BLaER1 (cell line): Measurements from ENCODE around the gene TMEM222.
A peak's percentile ranks its signal among the peaks of the same experiment; 100 is the strongest.

Source experiments
- H3K27ac ChIP-seq: shearing (Covaris generic); formaldehyde crosslinking; 2 replicates; pipeline ENCODE4 v1.8.1; 2022
- H3K27me3 ChIP-seq: shearing (Covaris generic); formaldehyde crosslinking; 2 replicates; pipeline ENCODE4 v1.8.1; 2022
- H3K36me3 ChIP-seq: shearing (Covaris generic); formaldehyde crosslinking; 2 replicates; pipeline ENCODE4 v1.8.1; 2022
- H3K4me1 ChIP-seq: shearing (Covaris generic); formaldehyde crosslinking; 2 replicates; pipeline ENCODE4 v1.8.1; 2022
- H3K4me2 ChIP-seq: shearing (Covaris generic); formaldehyde crosslinking; 2 replicates; pipeline ENCODE4 v1.8.1; 2022
- H3K4me3 ChIP-seq: shearing (Covaris generic); formaldehyde crosslinking; 2 replicates; pipeline ENCODE4 v1.8.1; 2022
- H3K9ac ChIP-seq: shearing (Covaris generic); formaldehyde crosslinking; 2 replicates; pipeline ENCODE4 v1.8.1; 2022
- H3K9me3 ChIP-seq: shearing (Covaris generic); formaldehyde crosslinking; 2 replicates; pipeline ENCODE4 v1.8.1; 2022
- H4K20me1 ChIP-seq: shearing (Covaris generic); formaldehyde crosslinking; 2 replicates; pipeline ENCODE4 v1.8.1; 2022
- Cebpa-rat ChIP-seq: shearing (Covaris generic); IDR thresholded peaks from 2 replicates; pipeline ENCODE4 v1.8.1; 2022

Gene TMEM222

DNA sequence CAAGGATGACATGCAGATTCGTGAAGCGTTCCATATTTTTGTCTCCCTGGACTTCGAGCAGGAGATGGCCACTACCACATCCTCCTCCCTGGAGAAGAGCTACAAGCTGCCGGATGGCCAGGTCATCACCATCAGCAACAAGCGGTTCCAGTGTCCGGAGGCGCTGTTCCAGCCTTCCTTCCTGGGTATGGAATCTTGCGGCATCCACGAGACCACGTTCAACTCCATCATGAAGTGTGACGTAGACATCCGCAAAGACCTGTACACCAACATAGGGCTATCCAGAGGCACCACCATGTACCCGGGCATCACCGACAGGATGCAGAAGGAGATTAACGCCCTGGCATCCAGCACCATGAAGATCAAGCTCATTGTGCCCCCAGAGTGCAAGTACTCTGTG lies 3.3 kb downstream of the TMEM222 start:
- no peak for TF ChIP-seq Cebpa-rat
- Histone ChIP-seq H3K9ac (no peak overlapping the region), H3K27me3 (no peaks in the 10 kb centered on the region), H4K20me1 (peaks cover 62% of the 10 kb centered on the region), H3K9me3 (no peaks in the 10 kb centered on the region), H3K4me1 (peaks cover 24% of the 10 kb centered on the region), H3K4me2 (no peak overlapping the region), H3K27ac (no peak overlapping the region), H3K36me3 (peaks cover 63% of the 10 kb centered on the region), H3K4me3 (no peak overlapping the region)

DNA sequence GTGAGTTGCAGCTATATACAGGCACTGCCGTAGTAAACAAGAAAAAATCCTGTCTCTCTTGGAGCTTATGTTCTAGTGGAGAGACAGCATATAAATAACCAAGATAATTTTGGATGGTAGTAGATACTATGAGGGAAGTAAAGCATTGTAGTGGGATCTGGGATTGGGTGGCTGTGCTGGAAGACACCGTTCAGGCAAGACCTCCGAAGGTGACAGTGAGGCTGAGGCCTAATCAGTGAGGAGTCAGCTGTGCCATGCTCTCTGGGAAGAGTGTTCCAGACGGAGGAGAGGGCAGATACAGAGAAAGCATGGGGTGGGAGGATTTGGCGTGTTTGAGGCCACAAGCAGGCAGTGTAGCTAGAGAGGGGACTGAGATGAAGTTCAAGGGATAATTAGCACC lies 6.0 kb downstream of the TMEM222 start:
- Histone ChIP-seq H3K4me1 (peaks cover 15% of the 10 kb centered on the region), H3K9ac (peak overlapping the region; percentile 43; the same call in 1 of the 2 replicates)

DNA sequence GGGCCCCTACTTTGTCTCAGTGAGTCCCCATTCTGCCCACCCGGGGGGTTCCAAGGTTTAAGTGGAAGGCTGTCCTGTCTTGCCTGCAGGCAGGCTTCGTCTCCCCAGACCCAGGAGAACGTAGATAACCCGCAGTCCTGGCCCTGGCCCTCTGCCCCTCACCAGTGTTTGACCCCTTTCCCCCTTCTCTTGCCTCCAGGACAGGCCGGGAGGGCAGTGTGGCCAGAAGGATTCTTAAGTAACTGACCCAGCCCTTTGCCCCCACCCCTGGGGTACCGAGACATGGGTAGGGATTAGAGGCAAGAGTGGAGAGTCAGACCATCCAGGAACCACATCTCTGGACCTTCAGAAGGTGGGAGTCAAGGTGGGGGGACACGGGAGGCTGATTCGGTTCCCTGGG lies 8.8 kb downstream of the TMEM222 start:
- H3K9me3 ChIP-seq: no peaks in the 10 kb centered on the region
- no peak for TF ChIP-seq Cebpa-rat
- peaks cover 100% of the 10 kb centered on the region for H3K36me3 ChIP-seq
- no peak overlapping the region for H3K4me3 ChIP-seq
- peaks cover 69% of the 10 kb centered on the region for H4K20me1 ChIP-seq
- no peak overlapping the region for H3K4me2 ChIP-seq
- H3K4me1 ChIP-seq: peaks cover 6% of the 10 kb centered on the region; the same call in 1 of the 2 replicates
- no peak overlapping the region for H3K27ac ChIP-seq
- peak overlapping the region; percentile 38; the same call in 1 of the 2 replicates for H3K9ac ChIP-seq
- no peaks in the 10 kb centered on the region for H3K27me3 ChIP-seq

More for the DNA sequence above, 6.0 kb downstream of the TMEM222 start:
- Histone ChIP-seq H3K9me3 (no peaks in the 10 kb centered on the region), H3K27ac (0 out of 2 replicates have a peak overlapping the region, but pooled peaks have one; percentile 18), H3K36me3 (peaks cover 90% of the 10 kb centered on the region), H3K4me3 (no peak overlapping the region), H3K4me2 (no peak overlapping the region), H4K20me1 (peaks cover 86% of the 10 kb centered on the region), H3K27me3 (no peaks in the 10 kb centered on the region)
- no peak for TF ChIP-seq Cebpa-rat

GRCh38 chr1:27331426-27331825 lies 9.5 kb downstream of the TMEM222 start:
- Histone ChIP-seq H3K27ac (no peak overlapping the region), H3K36me3 (peaks cover 100% of the 10 kb centered on the region), H3K4me3 (no peak overlapping the region), H3K9ac (no peak overlapping the region), H3K9me3 (no peaks in the 10 kb centered on the region), H3K4me2 (no peak overlapping the region), H3K4me1 (peaks cover 6% of the 10 kb centered on the region; the same call in 1 of the 2 replicates), H3K27me3 (no peaks in the 10 kb centered on the region), H4K20me1 (peaks cover 62% of the 10 kb centered on the region)
- TF ChIP-seq Cebpa-rat: no peak

DNA sequence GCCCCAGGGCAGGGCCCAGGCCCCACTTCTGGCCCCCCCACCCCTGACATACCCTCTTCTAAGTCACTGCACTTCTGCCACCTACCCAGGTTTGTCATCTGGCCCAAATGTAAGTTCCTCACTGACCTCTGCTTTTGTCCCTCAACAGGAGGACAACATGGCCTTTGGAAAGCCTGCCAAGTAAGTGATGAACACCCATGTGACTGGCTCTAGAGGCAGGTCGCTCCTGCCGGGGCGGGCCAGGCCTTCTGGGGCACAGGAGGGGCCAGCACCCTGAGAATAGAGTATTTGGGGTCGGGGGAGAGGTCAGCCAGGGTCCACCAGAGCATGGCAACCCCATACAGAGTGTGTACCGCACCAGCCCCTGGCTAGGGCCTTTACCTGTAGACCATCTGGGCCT lies 10.0 kb downstream of the TMEM222 start:
- no peak for TF ChIP-seq Cebpa-rat
- Histone ChIP-seq H3K36me3 (peaks cover 100% of the 10 kb centered on the region), H4K20me1 (peaks cover 57% of the 10 kb centered on the region)

DNA sequence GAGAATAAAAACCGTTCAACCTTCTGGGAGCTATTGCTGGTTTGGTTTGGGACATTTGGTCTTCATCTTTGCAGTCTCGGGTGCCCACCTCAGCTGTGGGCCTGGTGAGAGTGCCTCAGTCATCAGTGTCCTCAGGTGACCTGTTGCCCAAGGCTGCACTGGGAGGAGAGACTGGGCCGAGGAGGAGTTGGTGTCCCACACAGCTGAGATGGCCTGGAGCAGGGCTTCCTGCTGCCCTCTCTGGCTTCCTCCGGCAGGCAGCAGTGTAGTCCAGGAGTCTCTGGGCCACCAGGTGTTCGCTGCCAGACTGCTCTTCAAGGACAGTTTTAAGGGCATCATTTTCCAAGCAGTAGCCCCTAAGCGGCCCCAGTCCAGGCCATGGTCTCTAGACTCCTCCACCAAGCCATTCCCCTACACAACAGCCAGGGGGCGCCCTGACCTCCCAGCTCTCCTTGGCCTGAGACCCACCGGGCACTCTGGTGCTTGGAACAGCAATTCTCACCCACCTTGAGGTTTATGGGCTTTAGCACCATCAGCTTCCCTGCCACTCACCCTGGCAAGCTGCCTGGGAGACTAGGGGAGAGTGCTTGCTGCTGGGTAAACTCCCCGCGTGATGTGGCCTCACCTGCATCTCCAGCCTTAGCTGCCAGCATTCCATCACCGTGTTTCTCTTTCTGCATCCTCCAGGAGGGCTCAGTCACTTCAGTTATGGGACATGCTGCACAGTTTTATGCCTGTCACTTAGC lies 10.7 kb downstream of the TMEM222 start:
- peaks cover 6% of the 10 kb centered on the region; the same call in 1 of the 2 replicates for H3K4me1 ChIP-seq
- peaks cover 96% of the 10 kb centered on the region for H3K36me3 ChIP-seq
- H4K20me1 ChIP-seq: peaks cover 50% of the 10 kb centered on the region
- H3K27ac ChIP-seq: no peak overlapping the region
- H3K4me2 ChIP-seq: no peak overlapping the region
- H3K9ac ChIP-seq: no peak overlapping the region
- H3K4me3 ChIP-seq: no peak overlapping the region
- H3K27me3 ChIP-seq: no peaks in the 10 kb centered on the region
- no peaks in the 10 kb centered on the region for H3K9me3 ChIP-seq
- no peak for TF ChIP-seq Cebpa-rat

More for the DNA sequence above, 10.0 kb downstream of the TMEM222 start:
- Histone ChIP-seq H3K4me3 (no peak overlapping the region), H3K27me3 (no peaks in the 10 kb centered on the region), H3K27ac (no peak overlapping the region), H3K9me3 (no peaks in the 10 kb centered on the region), H3K9ac (no peak overlapping the region), H3K4me2 (no peak overlapping the region), H3K4me1 (peaks cover 6% of the 10 kb centered on the region; the same call in 1 of the 2 replicates)

- H3K36me3 ChIP-seq: peaks cover 85% of the 10 kb centered on the region
- H3K4me2 ChIP-seq: no peak overlapping the region
- H3K9ac ChIP-seq: no peak overlapping the region
- H3K27ac ChIP-seq: no peak overlapping the region
- no peaks in the 10 kb centered on the region for H3K9me3 ChIP-seq
- no peaks in the 10 kb centered on the region for H3K27me3 ChIP-seq
- H3K4me1 ChIP-seq: peaks cover 4% of the 10 kb centered on the region
- H3K4me3 ChIP-seq: no peak overlapping the region
- no peak for TF ChIP-seq Cebpa-rat
- H4K20me1 ChIP-seq: peaks cover 39% of the 10 kb centered on the region
Observed at GRCh38 chr1:27333717-27334279, 11.8 kb downstream of the TMEM222 start.

DNA sequence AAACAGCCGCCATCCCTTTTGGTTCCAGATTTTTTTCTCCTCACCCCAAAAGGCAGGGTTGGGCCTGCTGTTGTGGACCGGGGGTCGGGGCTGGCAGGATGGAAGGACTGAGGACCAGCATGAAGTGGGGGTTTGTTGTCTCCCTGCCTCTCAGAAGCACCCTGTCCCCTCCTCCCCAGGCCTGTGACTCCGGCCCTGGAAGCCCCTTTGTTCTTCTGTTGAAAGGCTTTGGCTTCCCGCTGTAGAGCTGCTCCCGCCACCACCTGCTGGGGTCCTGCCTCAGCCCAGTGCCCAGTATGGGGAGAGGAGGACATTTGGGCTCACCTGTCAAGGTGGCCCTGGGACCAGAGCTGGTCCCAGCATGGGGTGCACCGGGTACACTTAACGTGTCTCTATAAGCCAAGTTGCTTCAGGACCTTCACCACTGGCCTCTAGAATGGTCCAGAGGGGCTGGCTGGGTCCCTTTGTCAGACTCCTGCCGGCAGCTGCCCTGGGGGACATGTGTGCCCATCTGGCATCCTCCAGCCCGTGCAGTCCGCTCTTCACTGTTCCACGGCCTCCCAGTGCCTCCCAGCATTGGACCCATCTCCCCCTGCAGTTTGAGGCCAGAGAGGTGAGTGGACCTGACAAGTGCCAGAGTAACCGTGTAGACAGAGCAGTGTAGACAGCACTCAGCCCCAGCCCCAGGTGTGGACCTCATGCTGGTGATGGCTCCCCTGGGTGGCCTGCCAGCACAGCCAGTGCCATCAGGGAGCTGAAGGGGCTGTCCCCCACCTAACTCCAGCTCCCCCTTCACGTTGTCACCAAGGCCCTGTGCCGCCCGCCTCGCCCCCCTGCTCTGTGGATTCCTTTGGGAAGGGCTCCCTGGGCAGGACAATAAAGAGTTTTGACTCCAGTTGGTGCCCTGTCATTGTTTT lies 13.8 kb downstream of the TMEM222 start:
- TF ChIP-seq Cebpa-rat: no peak
- Histone ChIP-seq H3K9ac (no peak overlapping the region), H3K27ac (no peak overlapping the region)

GRCh38 chr1:27336756-27337155 lies 14.8 kb downstream of the TMEM222 start:
- H3K36me3 ChIP-seq: peaks cover 56% of the 10 kb centered on the region
- H3K9ac ChIP-seq: no peak overlapping the region
- no peak overlapping the region for H3K4me2 ChIP-seq
- no peaks in the 10 kb centered on the region for H3K9me3 ChIP-seq
- H3K4me1 ChIP-seq: peaks cover 32% of the 10 kb centered on the region
- H3K27me3 ChIP-seq: no peaks in the 10 kb centered on the region
- no peak overlapping the region for H3K4me3 ChIP-seq
- no peak for TF ChIP-seq Cebpa-rat
- no peak overlapping the region for H3K27ac ChIP-seq
- peaks cover 9% of the 10 kb centered on the region; the same call in 1 of the 2 replicates for H4K20me1 ChIP-seq

More for the DNA sequence above, 13.8 kb downstream of the TMEM222 start:
- peaks cover 66% of the 10 kb centered on the region for H3K36me3 ChIP-seq
- no peaks in the 10 kb centered on the region for H3K9me3 ChIP-seq
- H3K4me3 ChIP-seq: no peak overlapping the region
- H4K20me1 ChIP-seq: peaks cover 19% of the 10 kb centered on the region
- no peaks in the 10 kb centered on the region for H3K27me3 ChIP-seq
- no peak overlapping the region for H3K4me2 ChIP-seq
- H3K4me1 ChIP-seq: peaks cover 23% of the 10 kb centered on the region
